GM10847 (cell line): ENCODE measurements around the gene CDIPT.

Source experiments
- POLR2A ChIP-seq: IDR thresholded peaks from 2 replicates; pipeline ENCODE4 v1.6.1; 2011; ENCODE audit not compliant: insufficient read length; ENCODE audit errors: extremely low read depth

The CDIPT gene

GRCh38 chr16:29811896-29812665 lies 50.9 kb downstream of the CDIPT start, which contains the start of gene PRRT2:
Gene PRRT2, plus strand, starts transcription at chr16:29812193. Its CDS starts 862 bp downstream, at chr16:29813055.
- no peak for TF ChIP-seq POLR2A

GRCh38 chr16:29811170-29811895 lies 51.7 kb downstream of the CDIPT start:
- TF ChIP-seq POLR2A: peak; percentile 18

GRCh38 chr16:29810699-29811169 lies 52.3 kb downstream of the CDIPT start:
- no peak for TF ChIP-seq POLR2A

- TF ChIP-seq POLR2A: no peak
Measured at GRCh38 chr16:29809850-29810698, 53.0 kb downstream of the CDIPT start.

GRCh38 chr16:29809031-29809747 lies 53.8 kb downstream of the CDIPT start:
- TF ChIP-seq POLR2A: no peak
